ENCODE results near the gene WFIKKN2. TPM values are rescaled to one million over a fixed set of nuclear protein-coding genes. Genes with fewer than 3 reads are reported as not detected.

Gene WFIKKN2
- total and polyA plus RNA-seq, 2 of the 13 experiments (the other 11 are each of a cell fraction or from before 2014, with no cell fraction given): not detected

DNA sequence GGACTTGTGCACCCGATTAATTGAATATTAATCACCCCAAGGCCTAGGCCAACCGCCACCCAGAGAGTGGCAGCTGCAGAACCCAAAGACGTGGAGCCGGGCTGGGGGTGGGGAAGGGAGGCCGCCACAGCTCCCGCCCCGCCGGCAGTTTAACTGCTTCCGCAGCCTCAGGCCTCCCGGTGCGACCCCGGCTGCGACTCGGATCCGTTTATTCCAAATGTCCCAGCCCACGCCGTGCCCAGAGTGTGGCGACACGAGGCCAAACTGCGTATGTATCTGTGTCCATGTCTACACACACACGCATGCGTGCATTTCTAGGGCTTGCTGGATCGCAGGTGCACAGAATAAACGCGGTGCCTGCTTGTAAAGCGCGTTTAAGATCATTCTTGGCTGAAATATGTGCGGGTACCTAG is 31.6 kb downstream of the WFIKKN2 start (continued):
- TF ChIP-seq, protein P1, sequence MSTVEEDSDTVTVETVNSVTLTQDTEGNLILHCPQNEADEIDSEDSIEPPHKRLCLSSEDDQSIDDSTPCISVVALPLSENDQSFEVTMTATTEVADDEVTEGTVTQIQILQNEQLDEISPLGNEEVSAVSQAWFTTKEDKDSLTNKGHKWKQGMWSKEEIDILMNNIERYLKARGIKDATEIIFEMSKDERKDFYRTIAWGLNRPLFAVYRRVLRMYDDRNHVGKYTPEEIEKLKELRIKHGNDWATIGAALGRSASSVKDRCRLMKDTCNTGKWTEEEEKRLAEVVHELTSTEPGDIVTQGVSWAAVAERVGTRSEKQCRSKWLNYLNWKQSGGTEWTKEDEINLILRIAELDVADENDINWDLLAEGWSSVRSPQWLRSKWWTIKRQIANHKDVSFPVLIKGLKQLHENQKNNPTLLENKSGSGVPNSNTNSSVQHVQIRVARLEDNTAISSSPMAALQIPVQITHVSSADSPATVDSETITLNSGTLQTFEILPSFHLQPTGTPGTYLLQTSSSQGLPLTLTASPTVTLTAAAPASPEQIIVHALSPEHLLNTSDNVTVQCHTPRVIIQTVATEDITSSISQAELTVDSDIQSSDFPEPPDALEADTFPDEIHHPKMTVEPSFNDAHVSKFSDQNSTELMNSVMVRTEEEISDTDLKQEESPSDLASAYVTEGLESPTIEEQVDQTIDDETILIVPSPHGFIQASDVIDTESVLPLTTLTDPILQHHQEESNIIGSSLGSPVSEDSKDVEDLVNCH (CRISPR knock-in tag; IDR thresholded peaks at IDR 0.05): no peak
- TF ChIP-seq ZBTB39 (CRISPR knock-in tag; IDR thresholded peaks at IDR 0.05) (no peak), ZMYM2 (CRISPR knock-in tag; IDR thresholded peaks at IDR 0.05) (peak; percentile 33; the same call in 1 of the 2 replicates), ZSCAN21 (CRISPR knock-in tag; IDR thresholded peaks at IDR 0.05; ENCODE audit: borderline replicate concordance) (peak; percentile 61), MTF2 (CRISPR knock-in tag; IDR thresholded peaks at IDR 0.05; ENCODE audit: borderline replicate concordance) (no peak), MEIS2 (CRISPR knock-in tag; IDR thresholded peaks at IDR 0.05) (peak; percentile 67; the same call in 1 of the 2 replicates), PCBP1 (IDR thresholded peaks at IDR 0.05; ENCODE audit: borderline replicate concordance, low read depth, low read length) (peak; percentile 68; the same call in 1 of the 2 replicates), ZNF296 (CRISPR knock-in tag; conservative IDR thresholded peaks at IDR 0.05) (peak; percentile 82), ZNF143 (CRISPR knock-in tag; IDR thresholded peaks at IDR 0.05) (no peak), ATF2 (CRISPR knock-in tag; IDR thresholded peaks at IDR 0.05) (no peak), ZNF530 (CRISPR knock-in tag; IDR thresholded peaks at IDR 0.05; ENCODE audit: low read depth) (0 out of 2 replicates have a peak, but pooled peaks have one; percentile 87), ZNF12 (CRISPR knock-in tag; IDR thresholded peaks at IDR 0.05) (peak; percentile 8; the same call in 1 of the 2 replicates), ZNF251 (CRISPR knock-in tag; IDR thresholded peaks at IDR 0.05) (no peak), FOXC1 (CRISPR knock-in tag; IDR thresholded peaks at IDR 0.05; ENCODE audit: borderline replicate concordance) (0 out of 2 replicates have a peak, but pooled peaks have one; percentile 41), MYC (CRISPR knock-in tag; IDR thresholded peaks at IDR 0.05; ENCODE audit: borderline replicate concordance) (peak; percentile 74), ZNF441 (CRISPR knock-in tag; IDR thresholded peaks at IDR 0.05; ENCODE audit: borderline replicate concordance) (peak; percentile 51; the same call in 1 of the 2 replicates), STAG1 (CRISPR knock-in tag; IDR thresholded peaks at IDR 0.05) (no peak; the same call in 1 of the 2 replicates), DBP (CRISPR knock-in tag; IDR thresholded peaks at IDR 0.05; ENCODE audit: not compliant biosample characterization) (no peak)
- TF ChIP-seq, protein P2, sequence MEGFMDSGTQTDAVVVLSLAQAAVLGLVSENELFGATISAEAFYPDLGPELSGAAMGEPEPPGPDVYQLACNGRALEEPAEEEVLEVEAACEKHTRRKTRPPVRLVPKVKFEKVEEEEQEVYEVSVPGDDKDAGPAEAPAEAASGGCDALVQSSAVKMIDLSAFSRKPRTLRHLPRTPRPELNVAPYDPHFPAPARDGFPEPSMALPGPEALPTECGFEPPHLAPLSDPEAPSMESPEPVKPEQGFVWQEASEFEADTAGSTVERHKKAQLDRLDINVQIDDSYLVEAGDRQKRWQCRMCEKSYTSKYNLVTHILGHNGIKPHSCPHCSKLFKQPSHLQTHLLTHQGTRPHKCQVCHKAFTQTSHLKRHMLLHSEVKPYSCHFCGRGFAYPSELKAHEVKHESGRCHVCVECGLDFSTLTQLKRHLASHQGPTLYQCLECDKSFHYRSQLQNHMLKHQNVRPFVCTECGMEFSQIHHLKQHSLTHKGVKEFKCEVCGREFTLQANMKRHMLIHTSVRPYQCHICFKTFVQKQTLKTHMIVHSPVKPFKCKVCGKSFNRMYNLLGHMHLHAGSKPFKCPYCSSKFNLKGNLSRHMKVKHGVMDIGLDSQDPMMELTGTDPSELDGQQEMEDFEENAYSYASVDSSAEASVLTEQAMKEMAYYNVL (CRISPR knock-in tag; IDR thresholded peaks at IDR 0.05; ENCODE audit: borderline replicate concordance): no peak
